Measurements from ENCODE around the gene GATAD1.
A peak's percentile ranks its signal among the peaks of the same experiment; 100 is the strongest.
"Not testable (repeated sequence)": the region's sequence is repeated elsewhere in the genome, so short reads cannot be mapped to it uniquely, and the experiment has no call there.

Gene GATAD1

GRCh38 chr7:92409357-92409756, 37.9 kb upstream of the GATAD1 start:
- no peak overlapping the region for H3K27ac ChIP-seq (replicated peaks)
- no peak overlapping the region for H3K4me3 ChIP-seq (replicated peaks; ENCODE audit: insufficient read depth, low read length)
- peaks cover 12% of the 10 kb centered on the region for H3K27me3 ChIP-seq (ENCODE audit: insufficient read depth, poor library complexity, severe bottlenecking)
- no peak for DNase-seq (ENCODE audit: low read depth in 1 of 2, low spot score in 1 of 2)
- no peak for TF ChIP-seq POLR2AphosphoS5 (IDR thresholded peaks at IDR 0.05; ENCODE audit: low read depth)
- no peak for TF ChIP-seq SPI1 (IDR thresholded peaks at IDR 0.05; ENCODE audit: borderline replicate concordance, low read depth)
- TF ChIP-seq GABPA (IDR thresholded peaks at IDR 0.05; ENCODE audit: low read depth): no peak
- no peak for TF ChIP-seq CTCF (IDR thresholded peaks at IDR 0.05; ENCODE audit: insufficient read depth, low read length)

- peaks cover 12% of the 10 kb centered on the region for H3K27me3 ChIP-seq (ENCODE audit: insufficient read depth, poor library complexity, severe bottlenecking)
- not testable (repeated sequence) for DNase-seq (ENCODE audit: low read depth in 1 of 2, low spot score in 1 of 2); H3K4me3 ChIP-seq (replicated peaks; ENCODE audit: insufficient read depth, low read length); H3K27ac ChIP-seq (replicated peaks)
Observed at GRCh38 chr7:92410162-92410561, 37.1 kb upstream of the GATAD1 start.

DNA sequence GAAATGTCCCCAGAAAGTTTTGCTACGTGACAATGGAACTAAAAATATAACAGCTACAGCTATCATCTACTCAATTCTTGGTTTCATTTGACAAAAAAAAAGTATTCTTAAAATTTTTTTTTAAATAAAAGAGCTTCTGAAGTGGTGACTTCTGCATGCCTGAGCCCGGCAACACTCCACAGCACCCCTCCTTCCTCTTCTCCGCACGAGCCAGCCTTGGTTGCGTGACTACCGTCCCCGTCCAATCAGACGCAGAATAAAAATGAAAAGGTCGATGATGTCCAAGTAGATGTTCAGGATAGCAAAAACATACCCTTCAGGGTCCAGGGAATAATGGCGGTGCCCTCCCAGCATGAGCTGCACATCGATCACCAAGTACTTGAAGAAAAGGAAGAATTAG, 34.5 kb upstream of the GATAD1 start:
- TF ChIP-seq POLR2AphosphoS5 (IDR thresholded peaks at IDR 0.05; ENCODE audit: low read depth) (no peak), CTCF (IDR thresholded peaks at IDR 0.05; ENCODE audit: insufficient read depth, low read length) (no peak), GABPA (IDR thresholded peaks at IDR 0.05; ENCODE audit: low read depth) (no peak), SPI1 (IDR thresholded peaks at IDR 0.05; ENCODE audit: borderline replicate concordance, low read depth) (no peak)
- TF ChIP-seq, protein P1, sequence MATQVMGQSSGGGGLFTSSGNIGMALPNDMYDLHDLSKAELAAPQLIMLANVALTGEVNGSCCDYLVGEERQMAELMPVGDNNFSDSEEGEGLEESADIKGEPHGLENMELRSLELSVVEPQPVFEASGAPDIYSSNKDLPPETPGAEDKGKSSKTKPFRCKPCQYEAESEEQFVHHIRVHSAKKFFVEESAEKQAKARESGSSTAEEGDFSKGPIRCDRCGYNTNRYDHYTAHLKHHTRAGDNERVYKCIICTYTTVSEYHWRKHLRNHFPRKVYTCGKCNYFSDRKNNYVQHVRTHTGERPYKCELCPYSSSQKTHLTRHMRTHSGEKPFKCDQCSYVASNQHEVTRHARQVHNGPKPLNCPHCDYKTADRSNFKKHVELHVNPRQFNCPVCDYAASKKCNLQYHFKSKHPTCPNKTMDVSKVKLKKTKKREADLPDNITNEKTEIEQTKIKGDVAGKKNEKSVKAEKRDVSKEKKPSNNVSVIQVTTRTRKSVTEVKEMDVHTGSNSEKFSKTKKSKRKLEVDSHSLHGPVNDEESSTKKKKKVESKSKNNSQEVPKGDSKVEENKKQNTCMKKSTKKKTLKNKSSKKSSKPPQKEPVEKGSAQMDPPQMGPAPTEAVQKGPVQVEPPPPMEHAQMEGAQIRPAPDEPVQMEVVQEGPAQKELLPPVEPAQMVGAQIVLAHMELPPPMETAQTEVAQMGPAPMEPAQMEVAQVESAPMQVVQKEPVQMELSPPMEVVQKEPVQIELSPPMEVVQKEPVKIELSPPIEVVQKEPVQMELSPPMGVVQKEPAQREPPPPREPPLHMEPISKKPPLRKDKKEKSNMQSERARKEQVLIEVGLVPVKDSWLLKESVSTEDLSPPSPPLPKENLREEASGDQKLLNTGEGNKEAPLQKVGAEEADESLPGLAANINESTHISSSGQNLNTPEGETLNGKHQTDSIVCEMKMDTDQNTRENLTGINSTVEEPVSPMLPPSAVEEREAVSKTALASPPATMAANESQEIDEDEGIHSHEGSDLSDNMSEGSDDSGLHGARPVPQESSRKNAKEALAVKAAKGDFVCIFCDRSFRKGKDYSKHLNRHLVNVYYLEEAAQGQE (IDR thresholded peaks at IDR 0.05; ENCODE audit: insufficient replicate concordance, low read depth): no peak
- no peak overlapping the region for H3K4me3 ChIP-seq (replicated peaks; ENCODE audit: insufficient read depth, low read length)
- no peak overlapping the region for H3K27ac ChIP-seq (replicated peaks)
- H3K27me3 ChIP-seq (ENCODE audit: insufficient read depth, poor library complexity, severe bottlenecking): peaks cover 10% of the 10 kb centered on the region
- DNase-seq (ENCODE audit: low read depth in 1 of 2, low spot score in 1 of 2): peak in 1 of 2 experiments; percentile 37

GRCh38 chr7:92413550-92413949, 33.7 kb upstream of the GATAD1 start:
- Histone ChIP-seq H3K27me3 (ENCODE audit: insufficient read depth, poor library complexity, severe bottlenecking) (peaks cover 5% of the 10 kb centered on the region), H3K4me3 (replicated peaks; ENCODE audit: insufficient read depth, low read length) (no peak overlapping the region), H3K27ac (replicated peaks) (no peak overlapping the region)
- no peak for TF ChIP-seq POLR2AphosphoS5 (IDR thresholded peaks at IDR 0.05; ENCODE audit: low read depth)
- TF ChIP-seq, protein P1 (IDR thresholded peaks at IDR 0.05; ENCODE audit: insufficient replicate concordance, low read depth): no peak
- TF ChIP-seq GABPA (IDR thresholded peaks at IDR 0.05; ENCODE audit: low read depth): no peak
- TF ChIP-seq SPI1 (IDR thresholded peaks at IDR 0.05; ENCODE audit: borderline replicate concordance, low read depth): no peak
- no peak for TF ChIP-seq CTCF (IDR thresholded peaks at IDR 0.05; ENCODE audit: insufficient read depth, low read length)
- DNase-seq (ENCODE audit: low read depth in 1 of 2, low spot score in 1 of 2): no peak
